ENCODE measurements around the gene DHPS. TPM values are rescaled to one million over a fixed set of nuclear protein-coding genes. Genes with fewer than 3 reads are reported as not detected.
A peak's percentile ranks its signal among the peaks of the same experiment; 100 is the strongest.
"Not testable (repeated sequence)": the region's sequence is repeated elsewhere in the genome, so short reads cannot be mapped to it uniquely, and the experiment has no call there.

DHPS gene
- polyA plus RNA-seq (2012; ENCODE audit: low read depth, missing spikeins): 78.9 TPM

GRCh38 chr19:12681074-12681987 is at the start of gene DHPS:
DHPS (minus strand) TSS chr19:12681880; CDS start chr19:12681766, 114 bp downstream.
- peak; percentile 88 for DNase-seq (ENCODE audit: insufficient read length, low spot score)
- TF ChIP-seq TAF1 (IDR thresholded peaks at IDR 0.05; ENCODE audit: low read depth, low read length) (peak; percentile 47), SPI1 (IDR thresholded peaks at IDR 0.05; ENCODE audit: low read depth, low read length) (0 out of 2 replicates have a peak, but pooled peaks have one; percentile 1), POLR2AphosphoS5 (IDR thresholded peaks at IDR 0.05; ENCODE audit: low read depth, low read length) (peak; percentile 92), POLR2A (IDR thresholded peaks at IDR 0.05; ENCODE audit: low read depth, low read length) (peak; percentile 94), PAX5 (IDR thresholded peaks at IDR 0.05; ENCODE audit: insufficient read depth, low read length, severe bottlenecking) (no peak), POU2F2 (IDR thresholded peaks at IDR 0.05; ENCODE audit: low read depth, low read length) (no peak; the same call in 1 of the 2 replicates)
- FAIRE-seq: peak; percentile 95

- DNase-seq (ENCODE audit: insufficient read length, low spot score) (no peak), FAIRE-seq (no peak)
- TF ChIP-seq POLR2AphosphoS5 (IDR thresholded peaks at IDR 0.05; ENCODE audit: low read depth, low read length) (peak; percentile 55), SPI1 (IDR thresholded peaks at IDR 0.05; ENCODE audit: low read depth, low read length) (no peak)
These were observed 49.7 kb upstream of the DHPS start for GRCh38 chr19:12731337-12731736.

- DNase-seq (ENCODE audit: insufficient read length, low spot score) (no peak), FAIRE-seq (no peak)
- no peak for TF ChIP-seq TAF1 (IDR thresholded peaks at IDR 0.05; ENCODE audit: low read depth, low read length)
- TF ChIP-seq SPI1 (IDR thresholded peaks at IDR 0.05; ENCODE audit: low read depth, low read length): peak; percentile 75
These were observed 48.4 kb upstream of the DHPS start for GRCh38 chr19:12730064-12730463.

GRCh38 chr19:12727745-12728433 is 46.2 kb upstream of the DHPS start:
- TF ChIP-seq SPI1 (IDR thresholded peaks at IDR 0.05; ENCODE audit: low read depth, low read length) (no peak), POU2F2 (IDR thresholded peaks at IDR 0.05; ENCODE audit: low read depth, low read length) (no peak), POLR2A (IDR thresholded peaks at IDR 0.05; ENCODE audit: low read depth, low read length) (no peak), PAX5 (IDR thresholded peaks at IDR 0.05; ENCODE audit: insufficient read depth, low read length, severe bottlenecking) (no peak), TAF1 (IDR thresholded peaks at IDR 0.05; ENCODE audit: low read depth, low read length) (no peak), POLR2AphosphoS5 (IDR thresholded peaks at IDR 0.05; ENCODE audit: low read depth, low read length) (no peak)
- no peak for DNase-seq (ENCODE audit: insufficient read length, low spot score)
- FAIRE-seq: no peak

- FAIRE-seq: no peak
- no peak for DNase-seq (ENCODE audit: insufficient read length, low spot score)
- no peak for TF ChIP-seq TAF1 (IDR thresholded peaks at IDR 0.05; ENCODE audit: low read depth, low read length)
- TF ChIP-seq PAX5 (IDR thresholded peaks at IDR 0.05; ENCODE audit: insufficient read depth, low read length, severe bottlenecking): no peak
- TF ChIP-seq POLR2AphosphoS5 (IDR thresholded peaks at IDR 0.05; ENCODE audit: low read depth, low read length): no peak; the same call in 1 of the 2 replicates
- no peak; the same call in 1 of the 2 replicates for TF ChIP-seq POLR2A (IDR thresholded peaks at IDR 0.05; ENCODE audit: low read depth, low read length)
- no peak for TF ChIP-seq SPI1 (IDR thresholded peaks at IDR 0.05; ENCODE audit: low read depth, low read length)
- no peak for TF ChIP-seq POU2F2 (IDR thresholded peaks at IDR 0.05; ENCODE audit: low read depth, low read length)
These were observed 45.3 kb upstream of the DHPS start for GRCh38 chr19:12726988-12727316.

- DNase-seq (ENCODE audit: insufficient read length, low spot score); FAIRE-seq: not testable (repeated sequence)
These were observed 43.9 kb upstream of the DHPS start for GRCh38 chr19:12725612-12726011.

GRCh38 chr19:12723641-12724426 is 42.2 kb upstream of the DHPS start, which contains the start of gene TNPO2:
TNPO2 (minus strand) TSS chr19:12723932; CDS start chr19:12720977, 2,955 bp downstream.
- TF ChIP-seq SPI1 (IDR thresholded peaks at IDR 0.05; ENCODE audit: low read depth, low read length) (0 out of 2 replicates have a peak, but pooled peaks have one; percentile 34), TAF1 (IDR thresholded peaks at IDR 0.05; ENCODE audit: low read depth, low read length) (peak; percentile 15; the same call in 1 of the 2 replicates), POU2F2 (IDR thresholded peaks at IDR 0.05; ENCODE audit: low read depth, low read length) (no peak), POLR2AphosphoS5 (IDR thresholded peaks at IDR 0.05; ENCODE audit: low read depth, low read length) (no peak), PAX5 (IDR thresholded peaks at IDR 0.05; ENCODE audit: insufficient read depth, low read length, severe bottlenecking) (no peak), POLR2A (IDR thresholded peaks at IDR 0.05; ENCODE audit: low read depth, low read length) (peak; percentile 23; the same call in 1 of the 2 replicates)
- FAIRE-seq (peak; percentile 95), DNase-seq (ENCODE audit: insufficient read length, low spot score) (peak; percentile 69)

- no peak for FAIRE-seq
- DNase-seq (ENCODE audit: insufficient read length, low spot score): no peak
- TF ChIP-seq POU2F2 (IDR thresholded peaks at IDR 0.05; ENCODE audit: low read depth, low read length) (no peak), POLR2A (IDR thresholded peaks at IDR 0.05; ENCODE audit: low read depth, low read length) (no peak), PAX5 (IDR thresholded peaks at IDR 0.05; ENCODE audit: insufficient read depth, low read length, severe bottlenecking) (no peak), TAF1 (IDR thresholded peaks at IDR 0.05; ENCODE audit: low read depth, low read length) (no peak), SPI1 (IDR thresholded peaks at IDR 0.05; ENCODE audit: low read depth, low read length) (no peak), POLR2AphosphoS5 (IDR thresholded peaks at IDR 0.05; ENCODE audit: low read depth, low read length) (no peak)
These were observed 41.6 kb upstream of the DHPS start for GRCh38 chr19:12723381-12723640.

GRCh38 chr19:12722566-12723380 is 41.1 kb upstream of the DHPS start:
- peak; percentile 97 for DNase-seq (ENCODE audit: insufficient read length, low spot score)
- FAIRE-seq: peak; percentile 96
- TF ChIP-seq POU2F2 (IDR thresholded peaks at IDR 0.05; ENCODE audit: low read depth, low read length) (0 out of 2 replicates have a peak, but pooled peaks have one; percentile 65), POLR2A (IDR thresholded peaks at IDR 0.05; ENCODE audit: low read depth, low read length) (peak; percentile 40; the same call in 1 of the 2 replicates), PAX5 (IDR thresholded peaks at IDR 0.05; ENCODE audit: insufficient read depth, low read length, severe bottlenecking) (no peak), TAF1 (IDR thresholded peaks at IDR 0.05; ENCODE audit: low read depth, low read length) (0 out of 2 replicates have a peak, but pooled peaks have one; percentile 16), POLR2AphosphoS5 (IDR thresholded peaks at IDR 0.05; ENCODE audit: low read depth, low read length) (peak; percentile 76)
